MM.1S (cell line): ENCODE measurements around the gene ACTL7B.

ENCODE experiments used
- DNase-seq: peaks from one replicate; pipeline ENCODE4 v3.0.0-alpha.2; 2015
- H2AFZ ChIP-seq: fragments of 300-600 bp; sonication (generic); 2 replicates; pipeline ENCODE4 v1.6.0; 2016; ENCODE audit warnings: antibody characterized with exemption, low read length
- H3F3A ChIP-seq: fragments of 300-600 bp; sonication (generic); 2 replicates; pipeline ENCODE4 v1.6.1; 2016; ENCODE audit warnings: mild to moderate bottlenecking, antibody characterized with exemption, low read length, moderate library complexity, mixed read lengths; ENCODE audit not compliant: insufficient read depth
- H3K27ac ChIP-seq: fragments of 300-600 bp; sonication (generic); 2 replicates; pipeline ENCODE4 v1.5.1; 2016; ENCODE audit warnings: mild to moderate bottlenecking, low read length
- H3K27me3 ChIP-seq: fragments of 300-600 bp; sonication (generic); replicated peaks from 2 replicates; pipeline ENCODE4 v1.6.0; 2016; ENCODE audit warnings: low read length; ENCODE audit not compliant: insufficient read depth
- H3K36me3 ChIP-seq: fragments of 300-600 bp; sonication (generic); replicated peaks from 2 replicates; pipeline ENCODE4 v1.6.1; 2016; ENCODE audit warnings: mild to moderate bottlenecking, low read length, mixed read lengths; ENCODE audit not compliant: insufficient read depth
- H3K4me1 ChIP-seq: fragments of 300-600 bp; sonication (generic); 2 replicates; pipeline ENCODE4 v1.6.1; 2016; ENCODE audit warnings: low read length, mixed read lengths
- H3K4me2 ChIP-seq: fragments of 300-600 bp; sonication (generic); 2 replicates; pipeline ENCODE4 v1.6.0; 2016; ENCODE audit warnings: low read depth, low read length
- H3K4me3 ChIP-seq: fragments of 300-600 bp; sonication (generic); 2 replicates; pipeline ENCODE4 v1.5.1; 2016; ENCODE audit warnings: low read length, mixed read lengths
- H3K79me2 ChIP-seq: fragments of 300-600 bp; sonication (generic); 2 replicates; pipeline ENCODE4 v1.6.1; 2016; ENCODE audit warnings: mixed run types, low read length, mixed read lengths
- H3K9ac ChIP-seq: fragments of 300-600 bp; sonication (generic); 2 replicates; pipeline ENCODE4 v1.6.1; 2016; ENCODE audit warnings: low read length, mixed read lengths
- H3K9me2 ChIP-seq: fragments of 300-600 bp; sonication (generic); replicated peaks from 2 replicates; pipeline ENCODE4 v1.6.1; 2016; ENCODE audit warnings: mild to moderate bottlenecking, low read length, mixed read lengths; ENCODE audit not compliant: insufficient read depth
- H3K9me3 ChIP-seq: fragments of 300-600 bp; sonication (generic); replicated peaks from 2 replicates; pipeline ENCODE4 v1.6.1; 2016; ENCODE audit warnings: mild to moderate bottlenecking, low read length, mixed read lengths; ENCODE audit not compliant: insufficient read depth
- H4K20me1 ChIP-seq: fragments of 300-600 bp; sonication (generic); 2 replicates; pipeline ENCODE4 v1.6.1; 2016; ENCODE audit warnings: mild to moderate bottlenecking, low read length, moderate library complexity, mixed read lengths; ENCODE audit not compliant: insufficient read depth
- EZH2 ChIP-seq: fragments of 300-600 bp; sonication (generic); optimal IDR thresholded peaks from 2 replicates; pipeline ENCODE3; 2017; ENCODE audit warnings: low read depth, mild to moderate bottlenecking, antibody characterized with exemption, low read length, mixed read lengths
- EZH2phosphoT487 ChIP-seq: fragments of 300-600 bp; sonication (generic); IDR thresholded peaks from 2 replicates; pipeline ENCODE4 v1.6.1; 2018; ENCODE audit warnings: antibody characterized with exemption, low read length
- TF ChIP-seq, protein P1 (sequence below): fragments of 300-600 bp; sonication (generic); IDR thresholded peaks from 2 replicates; pipeline ENCODE4 v1.5.1; 2016; ENCODE audit warnings: antibody characterized with exemption, low read length, mixed read lengths

ACTL7B gene

DNA sequence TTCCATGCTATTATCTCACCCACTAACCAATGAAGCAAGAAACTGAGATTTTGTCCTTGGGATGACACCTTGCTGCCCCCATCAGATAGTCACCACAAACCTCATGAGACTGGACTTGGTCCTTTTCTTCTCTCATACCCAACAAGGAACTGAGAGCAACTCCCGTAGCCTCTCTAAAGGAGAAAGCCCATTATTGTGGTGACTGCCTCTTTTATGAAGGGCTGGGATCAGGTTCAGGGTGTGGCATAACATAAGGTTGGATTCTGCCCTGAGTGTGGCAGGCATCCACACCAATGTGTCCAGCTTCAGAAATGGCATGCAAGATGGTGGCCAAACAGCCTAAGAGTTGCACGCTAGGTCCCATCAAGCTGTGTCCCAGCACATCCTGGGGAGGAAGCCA, 5.0 kb upstream of the ACTL7B start:
- H4K20me1 ChIP-seq, result no peaks in the 10 kb centered on the region
- no peaks in the 10 kb centered on the region for H3K4me1 ChIP-seq
- no peak overlapping the region for H3K9ac ChIP-seq
- H3K4me3 ChIP-seq, result no peak overlapping the region
- H3K9me2 ChIP-seq, result no peaks in the 10 kb centered on the region
- H3K4me2 ChIP-seq, result no peak overlapping the region
- H3K36me3 ChIP-seq, result no peaks in the 10 kb centered on the region
- H2AFZ ChIP-seq, result no peak overlapping the region
- H3K79me2 ChIP-seq, result no peaks in the 10 kb centered on the region
- no peak for DNase-seq
- TF ChIP-seq EZH2, result no peak
- TF ChIP-seq, protein P1, sequence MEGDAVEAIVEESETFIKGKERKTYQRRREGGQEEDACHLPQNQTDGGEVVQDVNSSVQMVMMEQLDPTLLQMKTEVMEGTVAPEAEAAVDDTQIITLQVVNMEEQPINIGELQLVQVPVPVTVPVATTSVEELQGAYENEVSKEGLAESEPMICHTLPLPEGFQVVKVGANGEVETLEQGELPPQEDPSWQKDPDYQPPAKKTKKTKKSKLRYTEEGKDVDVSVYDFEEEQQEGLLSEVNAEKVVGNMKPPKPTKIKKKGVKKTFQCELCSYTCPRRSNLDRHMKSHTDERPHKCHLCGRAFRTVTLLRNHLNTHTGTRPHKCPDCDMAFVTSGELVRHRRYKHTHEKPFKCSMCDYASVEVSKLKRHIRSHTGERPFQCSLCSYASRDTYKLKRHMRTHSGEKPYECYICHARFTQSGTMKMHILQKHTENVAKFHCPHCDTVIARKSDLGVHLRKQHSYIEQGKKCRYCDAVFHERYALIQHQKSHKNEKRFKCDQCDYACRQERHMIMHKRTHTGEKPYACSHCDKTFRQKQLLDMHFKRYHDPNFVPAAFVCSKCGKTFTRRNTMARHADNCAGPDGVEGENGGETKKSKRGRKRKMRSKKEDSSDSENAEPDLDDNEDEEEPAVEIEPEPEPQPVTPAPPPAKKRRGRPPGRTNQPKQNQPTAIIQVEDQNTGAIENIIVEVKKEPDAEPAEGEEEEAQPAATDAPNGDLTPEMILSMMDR, result no peak
- no peak for TF ChIP-seq EZH2phosphoT487
- H3K27me3 ChIP-seq, result no peaks in the 10 kb centered on the region
- no peak overlapping the region for H3K27ac ChIP-seq
- no peaks in the 10 kb centered on the region for H3F3A ChIP-seq
- H3K9me3 ChIP-seq, result no peaks in the 10 kb centered on the region

DNA sequence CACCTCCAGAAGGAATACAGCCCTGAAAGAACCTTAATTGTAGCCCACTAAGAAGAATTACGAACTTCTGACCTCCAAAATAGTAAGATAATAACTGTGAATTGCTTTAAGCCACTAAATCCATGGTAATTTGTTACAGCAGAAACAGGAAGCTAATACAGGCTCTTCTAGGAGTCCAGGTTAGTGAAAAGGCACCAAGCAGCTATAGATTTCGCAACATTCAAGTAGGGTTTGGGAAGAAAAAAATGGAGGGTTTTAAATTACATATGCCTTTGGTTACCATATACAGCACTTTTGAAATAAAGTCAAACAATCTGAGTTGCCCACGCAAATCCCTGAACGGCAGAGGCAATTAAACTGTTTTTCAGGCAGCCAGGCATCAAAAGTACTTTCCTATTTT, 4.6 kb upstream of the ACTL7B start:
- TF ChIP-seq EZH2, result no peak
- TF ChIP-seq, protein P1, result no peak
- TF ChIP-seq EZH2phosphoT487, result no peak

DNA sequence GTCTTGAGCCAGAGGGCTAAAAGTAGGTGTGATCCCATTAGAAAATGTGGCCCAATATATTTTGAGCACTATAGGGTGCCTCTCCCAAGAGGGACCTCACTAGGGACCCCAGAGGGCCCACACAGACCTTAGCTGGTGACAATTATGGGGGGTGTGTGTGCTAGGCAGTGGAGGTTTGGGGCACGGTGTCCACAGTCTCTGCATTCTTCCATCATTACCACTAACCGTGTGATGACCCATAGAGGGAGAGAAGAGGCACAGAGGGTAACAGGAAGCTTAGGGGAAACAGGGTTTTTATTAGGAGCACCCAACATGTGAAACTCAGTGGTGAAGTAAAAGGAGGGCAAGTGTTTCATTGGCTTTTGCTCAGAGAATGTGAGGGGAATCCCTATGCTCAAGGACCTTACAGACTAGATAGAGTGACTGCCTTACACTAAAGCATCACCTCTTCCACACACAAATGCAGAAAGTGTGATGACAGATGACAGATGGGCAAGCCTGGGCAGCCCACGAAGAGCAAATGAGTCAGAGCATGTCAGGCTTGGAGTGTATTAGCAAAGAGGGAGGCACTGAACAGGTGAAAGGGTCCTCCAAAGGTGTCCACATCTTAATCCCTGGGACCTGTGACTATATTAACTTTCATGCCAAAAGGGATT, 3.8 kb upstream of the ACTL7B start:
- H3K4me2 ChIP-seq, result no peak overlapping the region
- H3K36me3 ChIP-seq, result no peaks in the 10 kb centered on the region
- DNase-seq, result no peak
- no peaks in the 10 kb centered on the region for H3K4me1 ChIP-seq
- H3K9ac ChIP-seq, result no peak overlapping the region
- no peaks in the 10 kb centered on the region for H3K79me2 ChIP-seq
- H3K27ac ChIP-seq, result no peak overlapping the region
- no peak overlapping the region for H2AFZ ChIP-seq
- H4K20me1 ChIP-seq, result no peaks in the 10 kb centered on the region
- no peaks in the 10 kb centered on the region for H3F3A ChIP-seq
- H3K9me2 ChIP-seq, result no peaks in the 10 kb centered on the region
- H3K4me3 ChIP-seq, result no peak overlapping the region
- no peaks in the 10 kb centered on the region for H3K9me3 ChIP-seq
- TF ChIP-seq EZH2 (no peak), EZH2phosphoT487 (no peak)
- TF ChIP-seq, protein P1, result no peak
- no peaks in the 10 kb centered on the region for H3K27me3 ChIP-seq

More for the DNA sequence above, 4.6 kb upstream of the ACTL7B start:
- Histone ChIP-seq H3K27ac (no peak overlapping the region), H3K79me2 (no peaks in the 10 kb centered on the region), H3K36me3 (no peaks in the 10 kb centered on the region), H2AFZ (no peak overlapping the region), H3K9me2 (no peaks in the 10 kb centered on the region), H4K20me1 (no peaks in the 10 kb centered on the region), H3K9ac (no peak overlapping the region), H3K4me1 (no peaks in the 10 kb centered on the region), H3K4me3 (no peak overlapping the region), H3K4me2 (no peak overlapping the region), H3K9me3 (no peaks in the 10 kb centered on the region), H3F3A (no peaks in the 10 kb centered on the region), H3K27me3 (no peaks in the 10 kb centered on the region)
- DNase-seq, result no peak
